GM12892 (cell line): ENCODE results near the gene TPSAB1.

Source experiments
- POLR2A ChIP-seq: IDR thresholded peaks from 2 replicates; pipeline ENCODE4 v1.6.1; 2011; ENCODE audit warnings: low read depth, low read length, control low read depth
- POLR2AphosphoS5 ChIP-seq: IDR thresholded peaks from 2 replicates; pipeline ENCODE4 v1.6.1; 2011; ENCODE audit warnings: low read depth, low read length, control low read depth
- TAF1 ChIP-seq: IDR thresholded peaks from 2 replicates; pipeline ENCODE4 v1.6.1; 2011; ENCODE audit warnings: low read depth, mild to moderate bottlenecking, control low read depth, low read length, borderline replicate concordance

DNA sequence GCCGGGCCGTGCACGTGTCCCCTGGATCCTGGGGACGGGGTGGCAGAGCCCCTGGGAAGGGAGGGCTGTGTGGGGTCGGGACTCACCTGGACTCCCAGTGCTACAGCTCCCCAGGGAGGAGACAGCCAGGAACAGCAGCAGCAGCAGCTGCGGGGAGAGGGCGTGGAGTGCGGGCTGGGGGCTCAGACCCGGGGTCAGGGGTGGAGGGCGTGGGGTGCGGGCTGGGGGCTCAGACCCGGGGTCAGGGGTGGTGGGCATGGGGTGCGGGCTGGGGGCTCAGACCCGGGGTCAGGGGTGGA, 36.0 kb downstream of the TPSAB1 start:
- TF ChIP-seq TAF1 (no peak), POLR2A (no peak), POLR2AphosphoS5 (no peak)
